ENCODE measurements around the gene NAGPA. TPM values are rescaled to one million over a fixed set of nuclear protein-coding genes. Genes with fewer than 3 reads are reported as not detected.

The NAGPA gene
- total and polyA plus RNA-seq, 2 donors from 2014 or later, result 13.8 to 14.5 TPM

DNA sequence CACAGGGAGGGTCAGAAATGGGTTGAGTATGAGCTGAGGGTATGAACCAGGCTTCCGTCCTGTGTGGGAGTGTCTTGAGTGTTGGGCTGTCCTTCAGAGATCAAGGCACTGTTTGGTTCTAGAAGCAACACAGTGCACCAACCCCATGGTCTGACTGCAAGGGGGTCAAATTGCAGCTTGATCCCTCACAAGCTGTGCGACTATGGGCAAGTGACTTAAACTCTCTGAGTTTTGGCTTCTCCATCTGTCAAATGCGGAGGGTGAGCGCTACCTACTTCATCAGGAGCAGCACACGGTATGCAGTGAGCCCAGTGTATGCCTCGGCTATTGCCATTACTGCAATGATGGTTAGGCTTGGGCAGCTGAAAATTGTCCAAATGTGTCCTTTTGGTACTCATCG, 54.6 kb downstream of the NAGPA start:
- TF ChIP-seq, protein P1, sequence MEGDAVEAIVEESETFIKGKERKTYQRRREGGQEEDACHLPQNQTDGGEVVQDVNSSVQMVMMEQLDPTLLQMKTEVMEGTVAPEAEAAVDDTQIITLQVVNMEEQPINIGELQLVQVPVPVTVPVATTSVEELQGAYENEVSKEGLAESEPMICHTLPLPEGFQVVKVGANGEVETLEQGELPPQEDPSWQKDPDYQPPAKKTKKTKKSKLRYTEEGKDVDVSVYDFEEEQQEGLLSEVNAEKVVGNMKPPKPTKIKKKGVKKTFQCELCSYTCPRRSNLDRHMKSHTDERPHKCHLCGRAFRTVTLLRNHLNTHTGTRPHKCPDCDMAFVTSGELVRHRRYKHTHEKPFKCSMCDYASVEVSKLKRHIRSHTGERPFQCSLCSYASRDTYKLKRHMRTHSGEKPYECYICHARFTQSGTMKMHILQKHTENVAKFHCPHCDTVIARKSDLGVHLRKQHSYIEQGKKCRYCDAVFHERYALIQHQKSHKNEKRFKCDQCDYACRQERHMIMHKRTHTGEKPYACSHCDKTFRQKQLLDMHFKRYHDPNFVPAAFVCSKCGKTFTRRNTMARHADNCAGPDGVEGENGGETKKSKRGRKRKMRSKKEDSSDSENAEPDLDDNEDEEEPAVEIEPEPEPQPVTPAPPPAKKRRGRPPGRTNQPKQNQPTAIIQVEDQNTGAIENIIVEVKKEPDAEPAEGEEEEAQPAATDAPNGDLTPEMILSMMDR (IDR thresholded peaks at IDR 0.05; ENCODE audit: borderline replicate concordance, extremely low read depth, insufficient read depth), result no peak
- no peak overlapping the region for H3K27ac ChIP-seq (ENCODE audit: low read depth in 2 of 2, low read length in 2 of 2)
- no peaks in the 10 kb centered on the region for H3K36me3 ChIP-seq (ENCODE audit: control insufficient read depth in 2 of 3, insufficient read depth in 3 of 3, low read length in 3 of 3)
- FAIRE-seq (no peak), DNase-seq (no peak)
- H3K4me1 ChIP-seq (ENCODE audit: control insufficient read depth in 2 of 3, insufficient read depth in 2 of 3, low read depth in 1 of 3, low read length in 3 of 3), result no peaks in the 10 kb centered on the region
- no peak overlapping the region for H3K9ac ChIP-seq (ENCODE audit: low read length in 3 of 3)
- no peaks in the 10 kb centered on the region for H3K27me3 ChIP-seq (ENCODE audit: control insufficient read depth, insufficient read depth, low read length)
- intact Hi-C loops (cut with DNase I), result no loop called here
- no peak overlapping the region for H3K4me3 ChIP-seq (ENCODE audit: low read length in 3 of 3)
- H3K9me3 ChIP-seq (ENCODE audit: control insufficient read depth in 2 of 3, insufficient read depth in 1 of 3, low read length in 3 of 3), result no peaks in the 10 kb centered on the region

DNA sequence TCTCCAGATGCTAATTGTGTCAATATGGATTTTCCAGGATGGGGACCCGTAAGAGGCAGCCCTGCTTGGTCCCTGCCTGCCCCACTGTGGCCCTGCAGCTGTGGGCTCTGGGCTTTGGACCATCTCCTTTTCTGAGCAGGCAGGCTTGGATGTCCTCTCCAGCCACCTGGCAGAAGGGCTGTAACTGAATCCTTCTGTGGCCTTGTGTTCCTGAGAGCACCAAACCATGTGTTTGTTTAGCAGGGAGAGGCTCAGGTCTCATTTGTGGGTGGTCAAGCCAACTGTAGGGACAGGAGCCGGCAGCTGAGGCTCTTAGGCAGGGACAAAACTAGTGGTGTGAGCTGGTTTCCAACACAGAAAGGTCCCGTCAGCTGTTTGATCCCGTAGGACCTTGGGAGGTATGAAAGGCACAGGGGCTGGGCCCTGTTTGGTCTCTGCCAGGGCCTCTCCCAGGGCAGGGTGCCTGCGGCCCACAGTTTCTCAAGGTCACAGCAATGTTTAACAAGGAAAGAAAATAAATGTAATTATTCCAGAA, 57.1 kb downstream of the NAGPA start:
- intact Hi-C loops (cut with DNase I), result no loop called here
- FAIRE-seq (no peak), DNase-seq (peak in 4 of 5 donors; percentile 35 to 52 (median 38))
- Histone ChIP-seq H3K4me3 (ENCODE audit: low read length in 3 of 3) (no peak overlapping the region), H3K27me3 (ENCODE audit: control insufficient read depth, insufficient read depth, low read length) (no peaks in the 10 kb centered on the region), H3K27ac (ENCODE audit: low read depth in 2 of 2, low read length in 2 of 2) (peak overlapping the region in 1 of 2 donors; percentile 67), H3K9ac (ENCODE audit: low read length in 3 of 3) (no peak overlapping the region), H3K9me3 (ENCODE audit: control insufficient read depth in 2 of 3, insufficient read depth in 1 of 3, low read length in 3 of 3) (no peaks in the 10 kb centered on the region), H3K36me3 (ENCODE audit: control insufficient read depth in 2 of 3, insufficient read depth in 3 of 3, low read length in 3 of 3) (no peaks in the 10 kb centered on the region), H3K4me1 (ENCODE audit: control insufficient read depth in 2 of 3, insufficient read depth in 2 of 3, low read depth in 1 of 3, low read length in 3 of 3) (no peaks in the 10 kb centered on the region)
- TF ChIP-seq, protein P1 (IDR thresholded peaks at IDR 0.05; ENCODE audit: borderline replicate concordance, extremely low read depth, insufficient read depth), result no peak

- peak in 1 of 5 donors; percentile 4 for DNase-seq
- no peaks in the 10 kb centered on the region for H3K4me1 ChIP-seq (ENCODE audit: control insufficient read depth in 2 of 3, insufficient read depth in 2 of 3, low read depth in 1 of 3, low read length in 3 of 3)
- no peak overlapping the region for H3K9ac ChIP-seq (ENCODE audit: low read length in 3 of 3)
- no peak for FAIRE-seq
- H3K9me3 ChIP-seq (ENCODE audit: control insufficient read depth in 2 of 3, insufficient read depth in 1 of 3, low read length in 3 of 3), result no peaks in the 10 kb centered on the region
- no peak overlapping the region for H3K4me3 ChIP-seq (ENCODE audit: low read length in 3 of 3)
- TF ChIP-seq, protein P1 (IDR thresholded peaks at IDR 0.05; ENCODE audit: borderline replicate concordance, extremely low read depth, insufficient read depth), result no peak
- H3K36me3 ChIP-seq (ENCODE audit: control insufficient read depth in 2 of 3, insufficient read depth in 3 of 3, low read length in 3 of 3), result no peaks in the 10 kb centered on the region
- intact Hi-C loops (cut with DNase I), result no loop called here
- H3K27ac ChIP-seq (ENCODE audit: low read depth in 2 of 2, low read length in 2 of 2), result no peak overlapping the region
- H3K27me3 ChIP-seq (ENCODE audit: control insufficient read depth, insufficient read depth, low read length), result no peaks in the 10 kb centered on the region
These were observed 57.7 kb downstream of the NAGPA start for GRCh38 chr16:4976079-4976478.

Other genes starting within 250 kb of the NAGPA start
- not detected for gene SEPTIN12, start 245.6 kb downstream of the NAGPA start, total RNA-seq
- gene SEPTIN12, start 245.6 kb downstream of the NAGPA start, polyA plus RNA-seq (ENCODE audit: insufficient read depth, low read depth, low replicate concordance), result not detected
- 36.5 TPM for gene SMIM22, start 238.6 kb downstream of the NAGPA start, total RNA-seq
- 74.2 TPM for gene SMIM22, start 238.6 kb downstream of the NAGPA start, polyA plus RNA-seq (ENCODE audit: insufficient read depth, low read depth, low replicate concordance)
- 20.8 TPM for gene ROGDI, start 231.3 kb downstream of the NAGPA start, total RNA-seq
- gene ROGDI, start 231.3 kb downstream of the NAGPA start, polyA plus RNA-seq (ENCODE audit: insufficient read depth, low read depth, low replicate concordance), result 86.1 TPM
- 119 TPM for gene GLYR1, start 186.6 kb downstream of the NAGPA start, total RNA-seq
- 47.9 TPM for gene GLYR1, start 186.6 kb downstream of the NAGPA start, polyA plus RNA-seq (ENCODE audit: insufficient read depth, low read depth, low replicate concordance)
- gene UBN1, start 186.5 kb downstream of the NAGPA start, total RNA-seq, result 28.6 TPM
- gene UBN1, start 186.5 kb downstream of the NAGPA start, polyA plus RNA-seq (ENCODE audit: insufficient read depth, low read depth, low replicate concordance), result 6.1 TPM
- 78.4 TPM for gene PPL, start 96.8 kb downstream of the NAGPA start, total RNA-seq
- 7.7 TPM for gene PPL, start 96.8 kb downstream of the NAGPA start, polyA plus RNA-seq (ENCODE audit: insufficient read depth, low read depth, low replicate concordance)
- gene SEC14L5, start 75.6 kb downstream of the NAGPA start, total RNA-seq, result 0.16 TPM
- gene SEC14L5, start 75.6 kb downstream of the NAGPA start, polyA plus RNA-seq (ENCODE audit: insufficient read depth, low read depth, low replicate concordance), result 0.13 TPM
- gene C16orf89, start 32.0 kb upstream of the NAGPA start, total RNA-seq, result 5.4 TPM
- 68.4 TPM for gene C16orf89, start 32.0 kb upstream of the NAGPA start, polyA plus RNA-seq (ENCODE audit: insufficient read depth, low read depth, low replicate concordance)
- 23.4 TPM for gene ALG1, start 37.9 kb upstream of the NAGPA start, total RNA-seq
- 26.4 TPM for gene ALG1, start 37.9 kb upstream of the NAGPA start, polyA plus RNA-seq (ENCODE audit: insufficient read depth, low read depth, low replicate concordance)
- gene EEF2KMT, start 63.9 kb upstream of the NAGPA start, total RNA-seq, result 12.8 TPM
- gene EEF2KMT, start 63.9 kb upstream of the NAGPA start, polyA plus RNA-seq (ENCODE audit: insufficient read depth, low read depth, low replicate concordance), result 11.1 TPM

All from kidney (tissue), 14 donors.